Tibial nerve (tissue), 4 donors: ENCODE results near the gene HYAL2. TPM values are rescaled to one million over a fixed set of nuclear protein-coding genes. Genes with fewer than 3 reads are reported as not detected.

ENCODE experiments used
- DNase-seq, 2 donors: peaks; one replicate each; pipeline ENCODE4 v3.0.0-alpha.2; 2019; ENCODE audit warnings: low spot score in 2 of 2
- H3K27ac ChIP-seq, 4 donors: fragments of 200-600 bp; sonication (generic) in 3 of 4; one replicate each; pipeline ENCODE4 v1.5.1; 2017 to 2019; ENCODE audit warnings: mild to moderate bottlenecking in 1 of 4
- H3K27me3 ChIP-seq, 2 donors: fragments of 200-600 bp; sonication (generic) in 1 of 2; one replicate each; pipeline versions ENCODE4 v1.5.1 to v1.6.0; 2017 to 2019
- H3K36me3 ChIP-seq, 3 donors: fragments of 200-600 bp; sonication (generic); one replicate each; pipeline ENCODE4 v1.5.1; 2018 to 2019
- H3K4me1 ChIP-seq, 4 donors: fragments of 200-600 bp; sonication (generic) in 3 of 4; one replicate each; pipeline ENCODE4 v1.5.1; 2017 to 2019
- H3K4me3 ChIP-seq, 4 donors: fragments of 200-600 bp; sonication (generic) in 3 of 4; one replicate each; pipeline ENCODE4 v1.5.1; 2017 to 2019; ENCODE audit warnings: mild to moderate bottlenecking in 1 of 4, moderate library complexity in 1 of 4
- H3K9me3 ChIP-seq, 4 donors: fragments of 200-600 bp; sonication (generic) in 3 of 4; one replicate each; pipeline ENCODE4 v1.5.1; 2017 to 2019
- CTCF ChIP-seq, 5 experiments: fragments of 200-600 bp in 3 of 5; fragments of 450-650 bp in 2 of 5; sonication (generic) in 3 of 5; IDR thresholded peaks; one replicate each; pipeline ENCODE4 v1.5.1; 2016 to 2019; ENCODE audit warnings: antibody characterized with exemption in 5 of 5, mild to moderate bottlenecking in 3 of 5, moderate library complexity in 2 of 5
- EP300 ChIP-seq, 2 donors: sonication (generic); formaldehyde crosslinking; IDR thresholded peaks; one replicate each; pipeline ENCODE4 v1.6.1; 2017; ENCODE audit warnings: antibody characterized with exemption in 2 of 2, mild to moderate bottlenecking in 1 of 2
- POLR2A ChIP-seq, 2 donors: fragments of 450-650 bp; IDR thresholded peaks; one replicate each; pipeline ENCODE4 v1.6.1; 2017; ENCODE audit warnings: antibody characterized with exemption in 2 of 2, mild to moderate bottlenecking in 2 of 2, moderate library complexity in 2 of 2
- WGBS, 2 donors: methylation state at CpG; one replicate each; pipeline ENCODE4 v1.1.5; 2018; 5-methylcytosine and 5-hydroxymethylcytosine counted together
- total RNA-seq, 4 donors: library from RNA; depleted of rRNA; stranded (reverse); fragments of >200 nt; gene quantifications; one replicate each; pipeline ENCODE4 v1.1.0, GENCODE V29; 2016

Gene HYAL2
- total RNA-seq, 4 donors from 2014 or later, result 86.9 to 169 (median 129) TPM

DNA sequence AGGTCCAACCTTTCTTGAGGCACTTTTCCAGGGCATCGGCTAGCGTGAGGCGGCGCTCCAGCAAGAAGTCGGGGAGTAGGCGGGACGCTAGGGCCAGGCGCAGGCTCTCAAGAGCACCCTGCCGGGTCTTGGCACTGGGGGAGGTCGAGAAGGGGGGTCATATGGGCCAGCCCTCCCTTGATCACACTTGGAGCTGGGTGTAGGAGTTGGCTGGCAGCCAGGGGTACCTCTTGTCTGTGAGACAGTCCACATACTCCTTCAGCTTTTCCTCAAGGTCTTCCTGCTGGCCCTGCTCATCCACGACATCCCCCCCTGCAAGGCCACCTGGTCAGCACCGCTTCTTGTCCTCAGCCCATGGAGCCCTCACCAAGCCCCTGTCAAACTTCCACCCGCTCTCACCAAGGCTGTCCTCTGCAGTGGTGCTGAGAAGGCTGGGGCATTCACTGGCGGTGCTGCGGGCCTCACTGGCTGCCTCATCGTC lies 32.3 kb downstream of the HYAL2 start:
- 87 to 90% methylated on average over 14 to 16 of the region's 16 CpGs for WGBS, 2 donors
- TF ChIP-seq CTCF (IDR thresholded peaks at IDR 0.05) (no peak), POLR2A (IDR thresholded peaks at IDR 0.05) (no peak), EP300 (IDR thresholded peaks at IDR 0.05) (no peak)
- no peak for DNase-seq

GRCh38 chr3:50289130-50289529 lies 33.4 kb downstream of the HYAL2 start:
- Histone ChIP-seq H3K4me1 (peaks cover 0 to 29% (median 14%) of the 10 kb centered on the region in 4 donors), H3K27me3 (no peaks in the 10 kb centered on the region), H3K36me3 (peaks cover 0 to 46% (median 15%) of the 10 kb centered on the region in 3 donors), H3K9me3 (no peaks in the 10 kb centered on the region), H3K27ac (no peak overlapping the region), H3K4me3 (no peak overlapping the region)
- TF ChIP-seq CTCF (IDR thresholded peaks at IDR 0.05) (no peak), EP300 (IDR thresholded peaks at IDR 0.05) (no peak), POLR2A (IDR thresholded peaks at IDR 0.05) (no peak)
- DNase-seq, result no peak
- 94 to 96% methylated on average over 6 of the region's 6 CpGs for WGBS, 2 donors

More for the DNA sequence above, 32.3 kb downstream of the HYAL2 start:
- H3K9me3 ChIP-seq, result no peaks in the 10 kb centered on the region
- no peak overlapping the region for H3K4me3 ChIP-seq
- peaks cover 0 to 29% (median 14%) of the 10 kb centered on the region in 4 donors for H3K4me1 ChIP-seq
- H3K36me3 ChIP-seq, result peaks cover 0 to 46% (median 15%) of the 10 kb centered on the region in 3 donors
- no peak overlapping the region for H3K27ac ChIP-seq
- no peaks in the 10 kb centered on the region for H3K27me3 ChIP-seq

- Histone ChIP-seq H3K27me3 (no peaks in the 10 kb centered on the region), H3K4me3 (no peak overlapping the region), H3K27ac (no peak overlapping the region), H3K9me3 (no peaks in the 10 kb centered on the region), H3K4me1 (peaks cover 0 to 29% (median 14%) of the 10 kb centered on the region in 4 donors), H3K36me3 (peaks cover 0 to 46% (median 15%) of the 10 kb centered on the region in 3 donors)
- TF ChIP-seq POLR2A (IDR thresholded peaks at IDR 0.05) (no peak), CTCF (IDR thresholded peaks at IDR 0.05) (no peak), EP300 (IDR thresholded peaks at IDR 0.05) (no peak)
- no peak for DNase-seq
- WGBS, 2 donors, result 92 to 94% methylated on average over 23 of the region's 23 CpGs
Measured at GRCh38 chr3:50288387-50289007, 34.0 kb downstream of the HYAL2 start.

GRCh38 chr3:50287262-50287661 lies 35.3 kb downstream of the HYAL2 start:
- DNase-seq, result no peak
- TF ChIP-seq POLR2A (IDR thresholded peaks at IDR 0.05) (no peak), EP300 (IDR thresholded peaks at IDR 0.05) (no peak), CTCF (IDR thresholded peaks at IDR 0.05) (no peak)
- no peak overlapping the region for H3K4me3 ChIP-seq
- WGBS, 2 donors, result 79 to 80% methylated on average over 1 of the region's 1 CpG
- no peak overlapping the region for H3K27ac ChIP-seq
- peaks cover 0 to 19% (median 7%) of the 10 kb centered on the region in 4 donors for H3K4me1 ChIP-seq
- peaks cover 0 to 46% (median 15%) of the 10 kb centered on the region in 3 donors for H3K36me3 ChIP-seq
- no peaks in the 10 kb centered on the region for H3K27me3 ChIP-seq
- H3K9me3 ChIP-seq, result no peaks in the 10 kb centered on the region
